CD4-positive, alpha-beta T cell (primary cell): ENCODE results near the gene P2RX5. TPM values are rescaled to one million over a fixed set of nuclear protein-coding genes. Genes with fewer than 3 reads are reported as not detected.

Experiments
- ATAC-seq: fragments of 200-7000 bp; cut with Tn5 transposase; one replicate; pipeline ENCODE4 v1.10.0; 2022; ENCODE audit warnings: mild to moderate bottlenecking; ENCODE audit not compliant: poor library complexity
- CTCF ChIA-PET: fragments of 350-600 bp; sonication (Branson Sonifier 250); formaldehyde crosslinking; loops from one replicate; lab custom pipeline; 2021; ENCODE audit warnings: antibody characterized with exemption, inconsistent platforms; lab: Charles Lee
- POLR2A ChIA-PET: fragments of 350-600 bp; sonication (Branson Sonifier 250); formaldehyde crosslinking; loops from one replicate; lab custom pipeline; 2021; ENCODE audit warnings: antibody characterized with exemption, inconsistent platforms; lab: Charles Lee
- DNase-seq, 14 experiments: peaks; one replicate each; pipeline ENCODE4 v3.0.0-alpha.2; 2013 to 2020; ENCODE audit warnings: mixed read lengths in 2 of 14
- H3K27ac ChIP-seq, 2 donors: one replicate each; pipeline versions ENCODE4 v1.5.1 to v1.7.0; 2013; ENCODE audit warnings: low read length in 2 of 2, low read depth in 1 of 2, mild to moderate bottlenecking in 1 of 2
- H3K27me3 ChIP-seq, 2 experiments: 1 replicate in 1 of 2; 2 replicates in 1 of 2; pipeline versions ENCODE4 v1.6.1 to v1.7.0; 2013; ENCODE audit warnings: low read length in 2 of 2, control low read depth in 1 of 2, mild to moderate bottlenecking in 1 of 2, moderate library complexity in 1 of 2; ENCODE audit not compliant: insufficient read depth in 2 of 2, control insufficient read depth in 1 of 2
- H3K36me3 ChIP-seq: one replicate; pipeline ENCODE4 v1.6.1; 2013; ENCODE audit warnings: low read length, control low read depth; ENCODE audit not compliant: insufficient read depth
- H3K4me1 ChIP-seq: one replicate; pipeline ENCODE4 v1.6.1; 2013; ENCODE audit warnings: low read length, control low read depth; ENCODE audit not compliant: insufficient read depth
- H3K4me3 ChIP-seq: one replicate; pipeline ENCODE4 v1.5.1; 2013; ENCODE audit warnings: mild to moderate bottlenecking, low read length, moderate library complexity
- H3K9me3 ChIP-seq, 2 experiments: 1 replicate in 1 of 2; 2 replicates in 1 of 2; pipeline versions ENCODE4 v1.6.1 to v1.7.0; 2013; ENCODE audit warnings: low read length in 2 of 2, mild to moderate bottlenecking in 2 of 2, control low read depth in 1 of 2, moderate library complexity in 1 of 2; ENCODE audit not compliant: control insufficient read depth in 1 of 2, insufficient read depth in 1 of 2
- H3K27ac Mint-ChIP-seq: one replicate; pipeline ENCODE4 v1.8.0; 2020; ENCODE audit warnings: mixed read lengths
- H3K27me3 Mint-ChIP-seq: one replicate; pipeline ENCODE4 v1.8.0; 2021; ENCODE audit warnings: mixed read lengths
- H3K36me3 Mint-ChIP-seq: one replicate; pipeline ENCODE4 v1.8.0; 2021; ENCODE audit warnings: low read depth, mixed read lengths
- H3K4me1 Mint-ChIP-seq: one replicate; pipeline ENCODE4 v1.8.0; 2021; ENCODE audit warnings: low read depth, mixed read lengths
- H3K4me3 Mint-ChIP-seq: one replicate; pipeline ENCODE4 v1.8.0; 2020; ENCODE audit warnings: mild to moderate bottlenecking, mixed read lengths
- H3K9me3 Mint-ChIP-seq: one replicate; pipeline ENCODE4 v1.8.0; 2020; ENCODE audit warnings: mixed read lengths
- intact Hi-C, 2 experiments: fragments of 100-400 bp; cut with DNase I in 1 of 2; cut with micrococcal nuclease in 1 of 2; formaldehyde crosslinking; loops; one replicate each; pipeline versions ENCODE4 v1.15.1 to v1.9.0; 2023 to 2025; cut with DNase I, micrococcal nuclease
- total RNA-seq, 174 experiments: library from RNA in 2 of 174; stranded (reverse) in 2 of 174; gene quantifications; one replicate each; pipeline ENCODE4 v1.2.3 and lab custom pipeline; 2021 to 2026
- TF ChIP-seq, protein P1 (sequence below): fragments of 200-600 bp; IDR thresholded peaks from one replicate; pipeline ENCODE4 v1.8.0; 2022; ENCODE audit warnings: antibody characterized with exemption, mild to moderate bottlenecking

Gene P2RX5
- total RNA-seq, 2 experiments from 2014 or later, result 14.3 to 16.0 TPM

DNA sequence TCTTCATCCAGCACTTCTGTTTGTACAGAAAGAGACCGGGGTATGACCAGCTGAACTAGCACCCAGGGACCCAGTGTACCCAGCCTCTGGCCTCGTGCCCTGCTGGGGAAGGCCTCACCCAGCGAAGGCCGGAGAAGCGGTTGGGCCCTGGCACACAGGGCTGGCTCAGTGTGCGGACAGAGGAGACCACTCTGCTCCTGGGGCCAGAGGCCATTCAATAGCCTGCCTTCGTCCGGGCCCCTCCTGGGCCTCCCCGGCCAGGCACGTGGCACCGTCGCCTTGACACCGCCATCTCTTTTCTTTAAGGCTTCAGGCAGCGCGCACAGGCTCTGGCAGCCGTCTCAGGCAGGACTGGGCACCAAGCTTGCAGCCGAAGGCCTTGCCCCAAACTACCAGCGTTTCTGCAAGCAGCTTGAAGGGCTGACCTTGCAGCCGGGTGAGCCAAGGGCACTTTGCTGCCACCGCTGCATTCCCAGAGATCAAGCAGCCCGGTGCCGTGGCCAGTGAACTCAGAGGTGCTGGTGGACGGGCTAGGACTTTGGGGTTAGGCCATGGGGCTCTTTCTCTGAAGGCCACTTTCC is 35.6 kb downstream of the P2RX5 start:
- no peaks in the 10 kb centered on the region for H3K27me3 Mint-ChIP-seq
- CTCF ChIA-PET, result no interaction called here
- H3K9me3 Mint-ChIP-seq, result no peaks in the 10 kb centered on the region
- ATAC-seq (no peak), DNase-seq (no peak)
- H3K36me3 ChIP-seq, result peaks cover 3% of the 10 kb centered on the region
- no peaks in the 10 kb centered on the region for H3K9me3 ChIP-seq
- intact Hi-C loops, result no loop called here
- TF ChIP-seq, protein P1, sequence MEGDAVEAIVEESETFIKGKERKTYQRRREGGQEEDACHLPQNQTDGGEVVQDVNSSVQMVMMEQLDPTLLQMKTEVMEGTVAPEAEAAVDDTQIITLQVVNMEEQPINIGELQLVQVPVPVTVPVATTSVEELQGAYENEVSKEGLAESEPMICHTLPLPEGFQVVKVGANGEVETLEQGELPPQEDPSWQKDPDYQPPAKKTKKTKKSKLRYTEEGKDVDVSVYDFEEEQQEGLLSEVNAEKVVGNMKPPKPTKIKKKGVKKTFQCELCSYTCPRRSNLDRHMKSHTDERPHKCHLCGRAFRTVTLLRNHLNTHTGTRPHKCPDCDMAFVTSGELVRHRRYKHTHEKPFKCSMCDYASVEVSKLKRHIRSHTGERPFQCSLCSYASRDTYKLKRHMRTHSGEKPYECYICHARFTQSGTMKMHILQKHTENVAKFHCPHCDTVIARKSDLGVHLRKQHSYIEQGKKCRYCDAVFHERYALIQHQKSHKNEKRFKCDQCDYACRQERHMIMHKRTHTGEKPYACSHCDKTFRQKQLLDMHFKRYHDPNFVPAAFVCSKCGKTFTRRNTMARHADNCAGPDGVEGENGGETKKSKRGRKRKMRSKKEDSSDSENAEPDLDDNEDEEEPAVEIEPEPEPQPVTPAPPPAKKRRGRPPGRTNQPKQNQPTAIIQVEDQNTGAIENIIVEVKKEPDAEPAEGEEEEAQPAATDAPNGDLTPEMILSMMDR, result no peak
- POLR2A ChIA-PET, result no interaction called here
- no peaks in the 10 kb centered on the region for H3K4me1 Mint-ChIP-seq
- no peak overlapping the region for H3K4me3 ChIP-seq
- H3K4me1 ChIP-seq, result no peaks in the 10 kb centered on the region
- no peak overlapping the region for H3K27ac ChIP-seq
- H3K27me3 ChIP-seq, result no peaks in the 10 kb centered on the region
- H3K27ac Mint-ChIP-seq, result no peak overlapping the region
- no peak overlapping the region for H3K4me3 Mint-ChIP-seq
- no peaks in the 10 kb centered on the region for H3K36me3 Mint-ChIP-seq

- H3K4me3 Mint-ChIP-seq, result no peak overlapping the region
- CTCF ChIA-PET, result no interaction called here
Measured at GRCh38 chr17:3659541-3660111, 36.3 kb downstream of the P2RX5 start.

DNA sequence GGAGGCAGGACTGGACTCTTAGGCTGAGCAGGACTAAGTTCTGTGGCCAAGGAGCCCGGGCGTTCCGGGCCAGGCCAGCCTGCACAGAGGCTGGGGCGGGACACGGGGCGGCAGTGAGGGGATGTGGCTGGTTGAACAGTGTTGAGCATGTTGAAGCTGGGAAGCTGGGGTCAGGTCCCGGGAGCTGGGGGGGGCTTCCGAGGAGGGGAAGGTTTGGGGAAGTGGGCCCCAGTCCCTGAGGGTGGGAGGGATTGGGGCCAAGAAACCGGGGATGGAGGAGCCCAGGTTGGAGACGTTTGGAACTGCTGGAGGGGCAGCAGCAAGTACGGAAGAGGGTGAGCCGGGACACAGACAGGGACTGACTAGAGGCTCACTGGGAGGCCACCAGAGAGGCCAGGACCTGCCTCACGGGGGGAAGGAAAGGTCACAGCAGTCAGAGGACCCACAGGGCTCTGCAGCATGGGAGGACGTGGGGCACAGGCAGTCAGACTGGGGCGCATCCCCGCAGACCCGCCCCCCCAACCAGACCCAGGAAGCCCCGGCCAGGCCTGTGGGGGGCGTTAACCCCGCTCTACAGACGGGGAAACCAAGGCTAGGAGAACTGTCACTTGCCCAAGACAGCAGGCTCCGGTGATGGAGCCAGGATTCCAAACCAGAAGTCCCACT is 37.0 kb downstream of the P2RX5 start:
- no peaks in the 10 kb centered on the region for H3K9me3 ChIP-seq
- no peak overlapping the region for H3K4me3 ChIP-seq
- ChIA-PET CTCF (no interaction called here), POLR2A (no interaction called here)
- TF ChIP-seq, protein P1, result no peak
- no peaks in the 10 kb centered on the region for H3K4me1 ChIP-seq
- Mint-ChIP-seq H3K27ac (no peak overlapping the region), H3K9me3 (no peaks in the 10 kb centered on the region), H3K4me3 (no peak overlapping the region), H3K4me1 (no peaks in the 10 kb centered on the region), H3K36me3 (no peaks in the 10 kb centered on the region), H3K27me3 (no peaks in the 10 kb centered on the region)
- ATAC-seq (no peak), DNase-seq (no peak)
- intact Hi-C loops, result no loop called here
- no peak overlapping the region for H3K27ac ChIP-seq
- no peaks in the 10 kb centered on the region for H3K27me3 ChIP-seq
- peaks cover 3% of the 10 kb centered on the region for H3K36me3 ChIP-seq

More at GRCh38 chr17:3659541-3660111, 36.3 kb downstream of the P2RX5 start:
- Mint-ChIP-seq H3K27me3 (no peaks in the 10 kb centered on the region), H3K9me3 (no peaks in the 10 kb centered on the region), H3K36me3 (no peaks in the 10 kb centered on the region), H3K4me1 (no peaks in the 10 kb centered on the region), H3K27ac (no peak overlapping the region)
- Histone ChIP-seq H3K4me1 (no peaks in the 10 kb centered on the region), H3K4me3 (no peak overlapping the region), H3K9me3 (no peaks in the 10 kb centered on the region), H3K27ac (no peak overlapping the region), H3K27me3 (no peaks in the 10 kb centered on the region), H3K36me3 (peaks cover 3% of the 10 kb centered on the region)
- intact Hi-C loops, result no loop called here
- DNase-seq (no peak), ATAC-seq (no peak)
- POLR2A ChIA-PET, result no interaction called here
- TF ChIP-seq, protein P1, result no peak
